ENCODE measurements around the gene P2RX1.
A peak's percentile ranks its signal among the peaks of the same experiment; 100 is the strongest.

P2RX1 gene

GRCh38 chr17:3887394-3887793 is 28.9 kb downstream of the P2RX1 start:
- Histone ChIP-seq H3K36me3 (ENCODE audit: control insufficient read depth in 1 of 2, insufficient read depth in 2 of 2, low read length in 2 of 2) (no peaks in the 10 kb centered on the region), H3K14ac (ENCODE audit: low read length) (no peak overlapping the region), H2BK12ac (ENCODE audit: low read length) (no peak overlapping the region), H3K9ac (ENCODE audit: low read length) (no peak overlapping the region), H2BK120ac (ENCODE audit: insufficient read depth, low read length, poor library complexity) (no peak overlapping the region), H3K4ac (ENCODE audit: low read depth, low read length) (no peak overlapping the region), H4K12ac (ENCODE audit: low read depth, low read length) (no peak overlapping the region), H3K4me2 (ENCODE audit: low read length) (no peak overlapping the region), H3K18ac (ENCODE audit: low read length) (no peak overlapping the region), H2BK5ac (ENCODE audit: low read depth, low read length, poor library complexity) (no peak overlapping the region), H4K91ac (ENCODE audit: low read depth, low read length) (no peak overlapping the region), H3K79me2 (ENCODE audit: control insufficient read depth, insufficient read depth, low read length, poor library complexity) (no peaks in the 10 kb centered on the region), H4K8ac (ENCODE audit: low read depth, low read length) (no peak overlapping the region), H3K79me1 (ENCODE audit: low read length) (no peaks in the 10 kb centered on the region), H2AFZ (ENCODE audit: insufficient read depth, low read length, poor library complexity) (no peak overlapping the region), H2AK5ac (ENCODE audit: low read length) (no peak overlapping the region), H3K27me3 (ENCODE audit: insufficient read depth, low read length) (peaks cover 14% of the 10 kb centered on the region), H3K9me3 (ENCODE audit: insufficient read depth, low read depth, low read length) (peaks cover 5% of the 10 kb centered on the region), H3K4me3 (ENCODE audit: low read depth, low read length) (no peak overlapping the region), H3K23ac (ENCODE audit: low read length) (no peak overlapping the region), H3K27ac (ENCODE audit: low read depth, low read length) (no peak overlapping the region), H3K4me1 (ENCODE audit: control insufficient read depth in 1 of 2, insufficient read depth in 2 of 2, low read length in 2 of 2) (peaks cover 0 to 4% of the 10 kb centered on the region in 2 experiments)
- no peak for DNase-seq
- WGBS (ENCODE audit: extremely low coverage, insufficient coverage, insufficient read length), result no CpG with 5 or more reads among the region's 2 CpGs

GRCh38 chr17:3886776-3887175 is 29.5 kb downstream of the P2RX1 start:
- DNase-seq, result no peak
- no peak overlapping the region for H3K27ac ChIP-seq (ENCODE audit: low read depth, low read length)
- no peaks in the 10 kb centered on the region for H3K79me2 ChIP-seq (ENCODE audit: control insufficient read depth, insufficient read depth, low read length, poor library complexity)
- no peak overlapping the region for H2BK5ac ChIP-seq (ENCODE audit: low read depth, low read length, poor library complexity)
- no peak overlapping the region for H2AK5ac ChIP-seq (ENCODE audit: low read length)
- no peak overlapping the region for H2BK120ac ChIP-seq (ENCODE audit: insufficient read depth, low read length, poor library complexity)
- H3K23ac ChIP-seq (ENCODE audit: low read length), result no peak overlapping the region
- no peaks in the 10 kb centered on the region for H3K4me1 ChIP-seq (ENCODE audit: control insufficient read depth in 1 of 2, insufficient read depth in 2 of 2, low read length in 2 of 2)
- H2BK12ac ChIP-seq (ENCODE audit: low read length), result no peak overlapping the region
- H3K4me2 ChIP-seq (ENCODE audit: low read length), result no peak overlapping the region
- no peak overlapping the region for H4K8ac ChIP-seq (ENCODE audit: low read depth, low read length)
- H4K91ac ChIP-seq (ENCODE audit: low read depth, low read length), result no peak overlapping the region
- H2AFZ ChIP-seq (ENCODE audit: insufficient read depth, low read length, poor library complexity), result no peak overlapping the region
- H3K4me3 ChIP-seq (ENCODE audit: low read depth, low read length), result no peak overlapping the region
- no peak overlapping the region for H3K9ac ChIP-seq (ENCODE audit: low read length)
- H3K14ac ChIP-seq (ENCODE audit: low read length), result no peak overlapping the region
- H3K18ac ChIP-seq (ENCODE audit: low read length), result no peak overlapping the region
- peaks cover 5% of the 10 kb centered on the region for H3K9me3 ChIP-seq (ENCODE audit: insufficient read depth, low read depth, low read length)
- H4K12ac ChIP-seq (ENCODE audit: low read depth, low read length), result no peak overlapping the region
- WGBS (ENCODE audit: extremely low coverage, insufficient coverage, insufficient read length), result no CpG with 5 or more reads among the region's 10 CpGs
- peaks cover 8% of the 10 kb centered on the region for H3K27me3 ChIP-seq (ENCODE audit: insufficient read depth, low read length)
- no peak overlapping the region for H3K4ac ChIP-seq (ENCODE audit: low read depth, low read length)
- H3K79me1 ChIP-seq (ENCODE audit: low read length), result no peaks in the 10 kb centered on the region
- H3K36me3 ChIP-seq (ENCODE audit: control insufficient read depth in 1 of 2, insufficient read depth in 2 of 2, low read length in 2 of 2), result no peaks in the 10 kb centered on the region

- no peaks in the 10 kb centered on the region for H3K79me1 ChIP-seq (ENCODE audit: low read length)
- H3K4ac ChIP-seq (ENCODE audit: low read depth, low read length), result no peak overlapping the region
- H4K91ac ChIP-seq (ENCODE audit: low read depth, low read length), result no peak overlapping the region
- no peak overlapping the region for H4K12ac ChIP-seq (ENCODE audit: low read depth, low read length)
- no peak overlapping the region for H3K4me2 ChIP-seq (ENCODE audit: low read length)
- no peaks in the 10 kb centered on the region for H3K27me3 ChIP-seq (ENCODE audit: insufficient read depth, low read length)
- H3K36me3 ChIP-seq (ENCODE audit: control insufficient read depth in 1 of 2, insufficient read depth in 2 of 2, low read length in 2 of 2), result no peaks in the 10 kb centered on the region
- H3K4me1 ChIP-seq (ENCODE audit: control insufficient read depth in 1 of 2, insufficient read depth in 2 of 2, low read length in 2 of 2), result no peaks in the 10 kb centered on the region
- H3K4me3 ChIP-seq (ENCODE audit: low read depth, low read length), result no peak overlapping the region
- no CpG with 5 or more reads among the region's 4 CpGs for WGBS (ENCODE audit: extremely low coverage, insufficient coverage, insufficient read length)
- no peak overlapping the region for H2AK5ac ChIP-seq (ENCODE audit: low read length)
- no peak overlapping the region for H2BK12ac ChIP-seq (ENCODE audit: low read length)
- H3K18ac ChIP-seq (ENCODE audit: low read length), result no peak overlapping the region
- no peak overlapping the region for H3K9ac ChIP-seq (ENCODE audit: low read length)
- H3K79me2 ChIP-seq (ENCODE audit: control insufficient read depth, insufficient read depth, low read length, poor library complexity), result no peaks in the 10 kb centered on the region
- H3K9me3 ChIP-seq (ENCODE audit: insufficient read depth, low read depth, low read length), result peaks cover 5% of the 10 kb centered on the region
- no peak overlapping the region for H3K23ac ChIP-seq (ENCODE audit: low read length)
- H4K8ac ChIP-seq (ENCODE audit: low read depth, low read length), result no peak overlapping the region
- H3K27ac ChIP-seq (ENCODE audit: low read depth, low read length), result no peak overlapping the region
- H3K14ac ChIP-seq (ENCODE audit: low read length), result no peak overlapping the region
- H2BK120ac ChIP-seq (ENCODE audit: insufficient read depth, low read length, poor library complexity), result no peak overlapping the region
- no peak overlapping the region for H2AFZ ChIP-seq (ENCODE audit: insufficient read depth, low read length, poor library complexity)
- peak; percentile 6 to 27 for DNase-seq
- H2BK5ac ChIP-seq (ENCODE audit: low read depth, low read length, poor library complexity), result no peak overlapping the region
Measured at GRCh38 chr17:3885970-3886369, 30.3 kb downstream of the P2RX1 start.

- Histone ChIP-seq H3K9ac (ENCODE audit: low read length) (no peak overlapping the region), H3K27me3 (ENCODE audit: insufficient read depth, low read length) (no peaks in the 10 kb centered on the region), H3K79me1 (ENCODE audit: low read length) (no peaks in the 10 kb centered on the region), H2AFZ (ENCODE audit: insufficient read depth, low read length, poor library complexity) (no peak overlapping the region), H3K23ac (ENCODE audit: low read length) (no peak overlapping the region), H3K4me3 (ENCODE audit: low read depth, low read length) (no peak overlapping the region), H3K9me3 (ENCODE audit: insufficient read depth, low read depth, low read length) (peaks cover 5% of the 10 kb centered on the region), H4K12ac (ENCODE audit: low read depth, low read length) (no peak overlapping the region), H2AK5ac (ENCODE audit: low read length) (no peak overlapping the region), H4K8ac (ENCODE audit: low read depth, low read length) (no peak overlapping the region), H3K4me1 (ENCODE audit: control insufficient read depth in 1 of 2, insufficient read depth in 2 of 2, low read length in 2 of 2) (no peaks in the 10 kb centered on the region), H3K14ac (ENCODE audit: low read length) (no peak overlapping the region), H3K4ac (ENCODE audit: low read depth, low read length) (no peak overlapping the region), H2BK5ac (ENCODE audit: low read depth, low read length, poor library complexity) (no peak overlapping the region), H3K18ac (ENCODE audit: low read length) (no peak overlapping the region), H3K27ac (ENCODE audit: low read depth, low read length) (no peak overlapping the region), H2BK12ac (ENCODE audit: low read length) (no peak overlapping the region), H4K91ac (ENCODE audit: low read depth, low read length) (no peak overlapping the region), H3K4me2 (ENCODE audit: low read length) (no peak overlapping the region), H3K79me2 (ENCODE audit: control insufficient read depth, insufficient read depth, low read length, poor library complexity) (no peaks in the 10 kb centered on the region), H3K36me3 (ENCODE audit: control insufficient read depth in 1 of 2, insufficient read depth in 2 of 2, low read length in 2 of 2) (no peaks in the 10 kb centered on the region), H2BK120ac (ENCODE audit: insufficient read depth, low read length, poor library complexity) (no peak overlapping the region)
- no CpG with 5 or more reads among the region's 14 CpGs for WGBS (ENCODE audit: extremely low coverage, insufficient coverage, insufficient read length)
- DNase-seq, result no peak
Measured at GRCh38 chr17:3885271-3885670, 31.0 kb downstream of the P2RX1 start.

Data from trophoblast cell (in vitro differentiated cells and primary cell).